ENCODE measurements around the gene VPS13C.

Gene VPS13C

DNA sequence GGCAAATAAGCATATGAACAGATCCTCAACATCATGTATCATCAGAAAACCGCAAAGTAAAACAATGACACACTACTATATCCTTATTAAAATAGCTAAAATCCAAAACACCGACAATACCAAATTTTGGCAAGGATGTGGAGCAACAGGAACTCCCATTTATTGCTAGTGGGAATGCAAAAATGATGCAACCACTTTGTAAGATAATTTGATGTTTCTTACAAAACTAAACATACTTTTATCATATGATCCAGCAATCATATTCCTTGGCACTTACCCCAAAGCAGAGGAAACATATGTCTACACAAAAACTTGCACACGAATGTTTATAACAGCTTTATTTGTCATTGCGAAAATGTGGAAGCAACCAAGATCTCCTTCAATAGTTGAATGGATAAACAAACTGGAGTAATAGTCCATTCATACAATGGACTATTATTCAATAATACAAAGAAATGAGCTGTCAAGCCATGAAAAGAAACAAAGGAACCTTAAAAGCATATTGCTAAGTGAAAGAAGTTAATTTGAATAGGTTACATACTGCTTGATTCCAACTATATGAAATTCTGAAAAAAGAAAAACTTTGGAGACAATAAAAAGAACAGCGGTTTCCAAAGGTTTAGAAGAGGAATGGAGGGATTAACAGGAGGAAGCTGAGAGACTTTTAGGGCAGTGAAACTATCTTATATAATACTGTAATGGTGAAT, 172.0 kb downstream of the VPS13C start:
- H3K79me2 ChIP-seq (ENCODE audit: insufficient read depth, low read length): no peaks in the 10 kb centered on the region
- H3K36me3 ChIP-seq (ENCODE audit: insufficient read depth, low read length): peaks cover 44% of the 10 kb centered on the region
- no peak overlapping the region for H3K4me3 ChIP-seq (ENCODE audit: low read depth, low read length, poor library complexity, severe bottlenecking)
- no peaks in the 10 kb centered on the region for H4K20me1 ChIP-seq (ENCODE audit: insufficient read depth, low read length)
- H2AFZ ChIP-seq (ENCODE audit: low read length): no peak overlapping the region
- H3K9me3 ChIP-seq (ENCODE audit: low read length): 0 out of 2 replicates have a peak, but pooled peaks cover 5% of the 10 kb centered on the region
- H3K4me2 ChIP-seq (ENCODE audit: low read length): no peak overlapping the region
- TF ChIP-seq EZH2 (IDR thresholded peaks at IDR 0.05; ENCODE audit: borderline replicate concordance, low read length): no peak
- TF ChIP-seq, protein P1, sequence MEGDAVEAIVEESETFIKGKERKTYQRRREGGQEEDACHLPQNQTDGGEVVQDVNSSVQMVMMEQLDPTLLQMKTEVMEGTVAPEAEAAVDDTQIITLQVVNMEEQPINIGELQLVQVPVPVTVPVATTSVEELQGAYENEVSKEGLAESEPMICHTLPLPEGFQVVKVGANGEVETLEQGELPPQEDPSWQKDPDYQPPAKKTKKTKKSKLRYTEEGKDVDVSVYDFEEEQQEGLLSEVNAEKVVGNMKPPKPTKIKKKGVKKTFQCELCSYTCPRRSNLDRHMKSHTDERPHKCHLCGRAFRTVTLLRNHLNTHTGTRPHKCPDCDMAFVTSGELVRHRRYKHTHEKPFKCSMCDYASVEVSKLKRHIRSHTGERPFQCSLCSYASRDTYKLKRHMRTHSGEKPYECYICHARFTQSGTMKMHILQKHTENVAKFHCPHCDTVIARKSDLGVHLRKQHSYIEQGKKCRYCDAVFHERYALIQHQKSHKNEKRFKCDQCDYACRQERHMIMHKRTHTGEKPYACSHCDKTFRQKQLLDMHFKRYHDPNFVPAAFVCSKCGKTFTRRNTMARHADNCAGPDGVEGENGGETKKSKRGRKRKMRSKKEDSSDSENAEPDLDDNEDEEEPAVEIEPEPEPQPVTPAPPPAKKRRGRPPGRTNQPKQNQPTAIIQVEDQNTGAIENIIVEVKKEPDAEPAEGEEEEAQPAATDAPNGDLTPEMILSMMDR (IDR thresholded peaks at IDR 0.05; ENCODE audit: low read length): no peak
- H3K4me1 ChIP-seq (ENCODE audit: insufficient read depth, low read length, severe bottlenecking): no peaks in the 10 kb centered on the region
- H3F3A ChIP-seq (ENCODE audit: insufficient read depth, low read length): no peaks in the 10 kb centered on the region
- H3K27me3 ChIP-seq (ENCODE audit: insufficient read depth, low read length): no peaks in the 10 kb centered on the region
- no peak overlapping the region for H3K27ac ChIP-seq (ENCODE audit: low read depth, low read length, poor library complexity, severe bottlenecking)
- H3K9me2 ChIP-seq (ENCODE audit: low read depth, low read length): no peaks in the 10 kb centered on the region
- no peak overlapping the region for H3K9ac ChIP-seq (ENCODE audit: low read length)

DNA sequence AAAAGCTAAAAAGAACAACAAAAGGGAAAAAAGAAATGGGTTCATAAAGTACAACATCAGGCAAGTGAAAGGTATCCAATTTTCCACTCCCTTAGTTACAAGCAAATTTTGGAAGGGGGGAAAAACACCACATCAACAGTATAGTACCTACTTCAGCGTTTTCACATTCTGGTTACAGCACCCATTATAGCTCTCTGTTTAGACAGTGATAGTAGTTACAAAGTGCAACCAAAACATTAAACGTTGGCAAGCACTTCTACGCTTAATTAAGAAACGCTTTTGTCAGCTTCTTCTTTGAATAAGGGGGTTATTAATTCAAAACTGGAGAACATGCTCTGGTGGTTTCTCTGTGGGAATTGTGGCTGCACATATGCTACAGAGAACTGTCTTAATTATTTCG, 180.2 kb downstream of the VPS13C start:
- Histone ChIP-seq H3K27me3 (ENCODE audit: insufficient read depth, low read length) (no peaks in the 10 kb centered on the region), H3K36me3 (ENCODE audit: insufficient read depth, low read length) (peaks cover 31% of the 10 kb centered on the region; the same call in 1 of the 2 replicates), H3K4me2 (ENCODE audit: low read length) (no peak overlapping the region), H2AFZ (ENCODE audit: low read length) (no peak overlapping the region), H3K4me3 (ENCODE audit: low read depth, low read length, poor library complexity, severe bottlenecking) (no peak overlapping the region), H4K20me1 (ENCODE audit: insufficient read depth, low read length) (no peaks in the 10 kb centered on the region), H3K9me3 (ENCODE audit: low read length) (no peaks in the 10 kb centered on the region), H3K9me2 (ENCODE audit: low read depth, low read length) (no peaks in the 10 kb centered on the region), H3K4me1 (ENCODE audit: insufficient read depth, low read length, severe bottlenecking) (no peaks in the 10 kb centered on the region), H3K27ac (ENCODE audit: low read depth, low read length, poor library complexity, severe bottlenecking) (no peak overlapping the region), H3K9ac (ENCODE audit: low read length) (no peak overlapping the region), H3F3A (ENCODE audit: insufficient read depth, low read length) (no peaks in the 10 kb centered on the region), H3K79me2 (ENCODE audit: insufficient read depth, low read length) (no peaks in the 10 kb centered on the region)
- TF ChIP-seq, protein P1 (IDR thresholded peaks at IDR 0.05; ENCODE audit: low read length): no peak
- no peak for TF ChIP-seq EZH2 (IDR thresholded peaks at IDR 0.05; ENCODE audit: borderline replicate concordance, low read length)

DNA sequence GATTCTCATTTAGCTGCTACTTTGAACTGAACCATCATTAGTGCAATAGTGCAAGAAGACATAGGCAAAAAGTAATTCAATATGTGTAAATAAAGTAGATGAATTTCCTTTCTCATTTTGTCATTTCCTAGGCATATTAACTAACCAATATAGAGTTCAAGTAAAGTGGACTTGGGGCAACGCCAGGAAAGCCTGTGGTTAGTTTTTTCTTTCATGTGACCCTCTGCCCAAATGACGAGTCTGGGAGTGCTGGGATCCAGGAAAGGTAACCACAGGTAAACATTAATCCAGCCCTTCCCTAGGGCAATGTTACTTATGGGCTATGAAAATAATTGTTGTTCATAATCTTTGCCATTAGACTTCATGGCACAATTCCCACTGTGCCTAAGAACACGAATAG, 181.0 kb downstream of the VPS13C start:
- Histone ChIP-seq H3K4me3 (ENCODE audit: low read depth, low read length, poor library complexity, severe bottlenecking) (no peak overlapping the region), H3K27ac (ENCODE audit: low read depth, low read length, poor library complexity, severe bottlenecking) (no peak overlapping the region), H3K9ac (ENCODE audit: low read length) (no peak overlapping the region), H3K79me2 (ENCODE audit: insufficient read depth, low read length) (no peaks in the 10 kb centered on the region), H3K4me2 (ENCODE audit: low read length) (no peak overlapping the region), H4K20me1 (ENCODE audit: insufficient read depth, low read length) (no peaks in the 10 kb centered on the region), H3F3A (ENCODE audit: insufficient read depth, low read length) (no peaks in the 10 kb centered on the region), H3K4me1 (ENCODE audit: insufficient read depth, low read length, severe bottlenecking) (no peaks in the 10 kb centered on the region), H3K27me3 (ENCODE audit: insufficient read depth, low read length) (no peaks in the 10 kb centered on the region), H2AFZ (ENCODE audit: low read length) (no peak overlapping the region), H3K9me2 (ENCODE audit: low read depth, low read length) (no peaks in the 10 kb centered on the region), H3K36me3 (ENCODE audit: insufficient read depth, low read length) (peaks cover 32% of the 10 kb centered on the region; the same call in 1 of the 2 replicates), H3K9me3 (ENCODE audit: low read length) (no peaks in the 10 kb centered on the region)
- TF ChIP-seq, protein P1 (IDR thresholded peaks at IDR 0.05; ENCODE audit: low read length): no peak
- no peak for TF ChIP-seq EZH2 (IDR thresholded peaks at IDR 0.05; ENCODE audit: borderline replicate concordance, low read length)

Measured in OCI-LY1 (cell line).